Thymus (tissue), 11 donors: Measurements from ENCODE around the gene ZMYND19. TPM values are rescaled to one million over a fixed set of nuclear protein-coding genes. Genes with fewer than 3 reads are reported as not detected.
"Not testable (repeated sequence)": the region's sequence is repeated elsewhere in the genome, so short reads cannot be mapped to it uniquely, and the experiment has no call there.

Source experiments
- DNase-seq, 9 donors: peaks; one replicate each; pipeline ENCODE4 v3.0.0-alpha.2; 2013; ENCODE audit warnings: low spot score in 9 of 9, low read depth in 6 of 9, missing footprints in 1 of 9
- H3K27ac ChIP-seq, 2 donors: one replicate each; pipeline ENCODE4 v1.5.1; 2013; ENCODE audit warnings: control low read depth in 1 of 2, low read depth in 1 of 2, low read length in 1 of 2, mild to moderate bottlenecking in 1 of 2, moderate library complexity in 1 of 2
- H3K27me3 ChIP-seq, 2 donors: one replicate each; pipeline ENCODE4 v1.5.1; 2013; ENCODE audit warnings: low read length in 1 of 2; ENCODE audit not compliant: control insufficient read depth in 2 of 2, insufficient read depth in 1 of 2
- H3K36me3 ChIP-seq, 2 donors: one replicate each; pipeline ENCODE4 v1.5.1; 2013; ENCODE audit warnings: low read length in 1 of 2, mild to moderate bottlenecking in 1 of 2, moderate library complexity in 1 of 2; ENCODE audit not compliant: control insufficient read depth in 2 of 2, insufficient read depth in 2 of 2
- H3K4me1 ChIP-seq, 2 donors: one replicate each; pipeline ENCODE4 v1.5.1; 2013; ENCODE audit warnings: low read length in 2 of 2; ENCODE audit not compliant: control insufficient read depth in 2 of 2, insufficient read depth in 2 of 2
- H3K4me3 ChIP-seq, 2 donors: one replicate each; pipeline ENCODE4 v1.5.1; 2013; ENCODE audit warnings: low read length in 2 of 2, control low read depth in 1 of 2, mild to moderate bottlenecking in 1 of 2
- H3K9me3 ChIP-seq, 2 donors: one replicate each; pipeline ENCODE4 v1.5.1; 2013; ENCODE audit warnings: low read length in 1 of 2, mild to moderate bottlenecking in 1 of 2; ENCODE audit not compliant: control insufficient read depth in 2 of 2, insufficient read depth in 1 of 2
- WGBS: extraction: QIAGEN DNeasy Blood & Tissue Kit; methylation state at CpG from one replicate; pipeline ENCODE4 v1.1.7; 2013; 5-methylcytosine and 5-hydroxymethylcytosine counted together
- polyA plus RNA-seq: library from polyadenylated mRNA; stranded (reverse); fragments of 200-250 nt; gene quantifications from one replicate; pipeline ENCODE4 v1.2.3, GENCODE V29; 2013
- total RNA-seq: library from RNA; stranded (reverse); fragments of 120-200 nt; gene quantifications from one replicate; pipeline ENCODE4 v1.2.4, GENCODE V29; 2013
- donor health status: healthy.

The ZMYND19 gene
- total and polyA plus RNA-seq, 2 donors = 20.7 to 20.9 TPM

- Histone ChIP-seq H3K4me3 (no peak overlapping the region), H3K27me3 (no peaks in the 10 kb centered on the region), H3K4me1 (peaks cover 0 to 26% of the 10 kb centered on the region in 2 donors), H3K36me3 (no peaks in the 10 kb centered on the region), H3K27ac (no peak overlapping the region), H3K9me3 (peaks cover 0 to 14% of the 10 kb centered on the region in 2 donors)
- peak in 3 of 9 donors; percentile 9 to 62 (median 18) for DNase-seq
- WGBS = 59% methylated on average over 19 of the region's 19 CpGs
Observed at GRCh38 chr9:137534256-137535119, 55.8 kb downstream of the ZMYND19 start.

- Histone ChIP-seq H3K9me3 (peaks cover 0 to 14% of the 10 kb centered on the region in 2 donors), H3K4me1 (peaks cover 0 to 26% of the 10 kb centered on the region in 2 donors)
- not testable (repeated sequence) for H3K36me3 ChIP-seq, DNase-seq, H3K27me3 ChIP-seq, H3K4me3 ChIP-seq, H3K27ac ChIP-seq
- 98% methylated on average over 10 of the region's 10 CpGs for WGBS
Observed at GRCh38 chr9:137532891-137533468, 57.3 kb downstream of the ZMYND19 start.

Other genes with a start within 250 kb of the ZMYND19 start
- gene EXD3, start 167.3 kb downstream of the ZMYND19 start, total RNA-seq = 3.4 TPM
- gene EXD3, start 167.3 kb downstream of the ZMYND19 start, polyA plus RNA-seq = 16.8 TPM
- 1.9 TPM for gene NOXA1, start 167.1 kb downstream of the ZMYND19 start, total RNA-seq
- 8.4 TPM for gene NOXA1, start 167.1 kb downstream of the ZMYND19 start, polyA plus RNA-seq
- 0.14 TPM for gene ENTPD8, start 149.2 kb downstream of the ZMYND19 start, total RNA-seq
- gene ENTPD8, start 149.2 kb downstream of the ZMYND19 start, polyA plus RNA-seq = 3.8 TPM
- gene NSMF, start 131.2 kb downstream of the ZMYND19 start, total RNA-seq = 14.9 TPM
- gene NSMF, start 131.2 kb downstream of the ZMYND19 start, polyA plus RNA-seq = 77.6 TPM
- 1.6 TPM for gene PNPLA7, start 40.1 kb downstream of the ZMYND19 start, total RNA-seq
- gene PNPLA7, start 40.1 kb downstream of the ZMYND19 start, polyA plus RNA-seq = 11.5 TPM
- gene MRPL41, start 38.6 kb downstream of the ZMYND19 start, total RNA-seq = 33.3 TPM
- gene MRPL41, start 38.6 kb downstream of the ZMYND19 start, polyA plus RNA-seq = 84.3 TPM
- gene DPH7, start 11.6 kb downstream of the ZMYND19 start, total RNA-seq = 26.2 TPM
- gene DPH7, start 11.6 kb downstream of the ZMYND19 start, polyA plus RNA-seq = 93.1 TPM
- gene ARRDC1, start 15.2 kb upstream of the ZMYND19 start, total RNA-seq = 21.3 TPM
- gene ARRDC1, start 15.2 kb upstream of the ZMYND19 start, polyA plus RNA-seq = 109 TPM
- gene EHMT1, start 28.5 kb upstream of the ZMYND19 start, total RNA-seq = 37.3 TPM
- gene EHMT1, start 28.5 kb upstream of the ZMYND19 start, polyA plus RNA-seq = 56.9 TPM